GM12878 (cell line): Measurements from ENCODE around the gene MRPS23. TPM values are rescaled to one million over a fixed set of nuclear protein-coding genes. Genes with fewer than 3 reads are reported as not detected.

Source experiments
- BCL3 ChIP-seq: IDR thresholded peaks from 2 replicates; pipeline ENCODE4 v1.6.1; 2011; ENCODE audit warnings: borderline replicate concordance, low read depth, mild to moderate bottlenecking, moderate library complexity, low read length; ENCODE audit not compliant: insufficient read depth, poor library complexity, severe bottlenecking
- BMI1 ChIP-seq: fragments of 450-650 bp; IDR thresholded peaks from 2 replicates; pipeline ENCODE4 v1.6.1; 2016; ENCODE audit warnings: mild to moderate bottlenecking, moderate library complexity, borderline replicate concordance
- E2F4 ChIP-seq: IDR thresholded peaks from 2 replicates; pipeline ENCODE4 v1.6.1; 2012; ENCODE audit warnings: low read depth, low read length, improper control_type of control experiment
- LARP7 ChIP-seq: fragments of 450-650 bp; IDR thresholded peaks from 2 replicates; pipeline ENCODE4 v1.6.1; 2017; ENCODE audit warnings: mild to moderate bottlenecking
- PRDM15 ChIP-seq: fragments of 450-650 bp; formaldehyde crosslinking; IDR thresholded peaks from 2 replicates; pipeline ENCODE4 v1.4.0; 2020; ENCODE audit warnings: mild to moderate bottlenecking, moderate library complexity
- USF2 ChIP-seq: IDR thresholded peaks from 2 replicates; pipeline ENCODE4 v1.6.1; 2011; ENCODE audit warnings: low read depth, low read length, improper control_type of control experiment, borderline replicate concordance
- polyA plus RNA-seq, 11 experiments: library from polyadenylated mRNA; depleted of rRNA in 4 of 11; unstranded in 6 of 11; stranded (reverse) in 5 of 11; fragments of >200 nt; fragmentation: Nextera tagmentation in 4 of 11; fragmentation: Illumina TruSeq in 1 of 11; extraction: Ambion mirVana in 4 of 11; extraction: Trizol in 1 of 11; gene quantifications; 1 replicate in 1 of 11; 2 replicates in 10 of 11; pipeline versions ENCODE4 v1.2.1 to v1.2.3, GENCODE V29; 2011 to 2016; ENCODE audit warnings: inconsistent platforms in 2 of 11, missing spikeins in 2 of 11, low read depth in 1 of 11
- total RNA-seq, 4 experiments: library from RNA; depleted of rRNA in 3 of 4; stranded (reverse); fragments of >200 nt in 3 of 4; fragmentation: Illumina TruSeq in 1 of 4; extraction: Trizol in 1 of 4; gene quantifications; 2 replicates each; pipeline versions ENCODE4 v1.2.1 to v1.2.3, GENCODE V29; 2013 to 2021

Gene MRPS23
- total and polyA plus RNA-seq, 10 of the 15 experiments (the other 5 are each of a cell fraction or from before 2014, with no cell fraction given): 65.3 to 237 (median 87.9) TPM

- TF ChIP-seq PRDM15 (CRISPR knock-in tag): no peak
- TF ChIP-seq BMI1: no peak
- TF ChIP-seq BCL3: no peak
- TF ChIP-seq USF2: no peak
- no peak for TF ChIP-seq E2F4
- TF ChIP-seq LARP7: no peak
These were observed 7.2 kb upstream of the MRPS23 start (continued) for GRCh38 chr17:57856792-57857620.
